GM12878 (cell line): ENCODE results near the gene FAM98C. TPM values are rescaled to one million over a fixed set of nuclear protein-coding genes. Genes with fewer than 3 reads are reported as not detected.

Experiments
- CHD2 ChIP-seq: IDR thresholded peaks from 2 replicates; pipeline ENCODE4 v1.6.1; 2011; ENCODE audit warnings: low read depth, low read length, improper control_type of control experiment, borderline replicate concordance
- DPF2 ChIP-seq: fragments of 450-650 bp; IDR thresholded peaks from 2 replicates; pipeline ENCODE4 v1.6.1; 2017; ENCODE audit warnings: mild to moderate bottlenecking
- HCFC1 ChIP-seq: fragments of 150-350 bp; IDR thresholded peaks from 2 replicates; pipeline ENCODE4 v1.6.1; 2014; ENCODE audit warnings: low read length
- IKZF2 ChIP-seq, 2 experiments: fragments of 450-650 bp; IDR thresholded peaks; 2 replicates each; pipeline ENCODE4 v1.6.1; 2017; ENCODE audit warnings: mild to moderate bottlenecking in 2 of 2, moderate library complexity in 2 of 2
- RAD21 ChIP-seq: IDR thresholded peaks from 2 replicates; pipeline ENCODE4 v1.6.1; 2011; ENCODE audit warnings: mild to moderate bottlenecking, low read depth, low read length, moderate library complexity; ENCODE audit not compliant: insufficient read depth
- SRF ChIP-seq, 2 experiments: IDR thresholded peaks; 2 replicates each; pipeline ENCODE4 v1.6.1; 2011; ENCODE audit warnings: low read depth in 2 of 2, low read length in 2 of 2, mild to moderate bottlenecking in 1 of 2, moderate library complexity in 1 of 2
- TARDBP ChIP-seq: IDR thresholded peaks from 2 replicates; pipeline ENCODE4 v1.6.1; 2016; ENCODE audit warnings: borderline replicate concordance
- YBX1 ChIP-seq: fragments of 450-650 bp; IDR thresholded peaks from 2 replicates; pipeline ENCODE4 v1.6.1; 2016; ENCODE audit warnings: antibody characterized with exemption
- polyA plus RNA-seq, 11 experiments: library from polyadenylated mRNA; depleted of rRNA in 4 of 11; unstranded in 6 of 11; stranded (reverse) in 5 of 11; fragments of >200 nt; fragmentation: Nextera tagmentation in 4 of 11; fragmentation: Illumina TruSeq in 1 of 11; extraction: Ambion mirVana in 4 of 11; extraction: Trizol in 1 of 11; gene quantifications; 1 replicate in 1 of 11; 2 replicates in 10 of 11; pipeline versions ENCODE4 v1.2.1 to v1.2.3, GENCODE V29; 2011 to 2016; ENCODE audit warnings: inconsistent platforms in 2 of 11, missing spikeins in 2 of 11, low read depth in 1 of 11
- total RNA-seq, 4 experiments: library from RNA; depleted of rRNA in 3 of 4; stranded (reverse); fragments of >200 nt in 3 of 4; fragmentation: Illumina TruSeq in 1 of 4; extraction: Trizol in 1 of 4; gene quantifications; 2 replicates each; pipeline versions ENCODE4 v1.2.1 to v1.2.3, GENCODE V29; 2013 to 2021
- TF ChIP-seq, protein P1 (sequence below): fragments of 450-650 bp; IDR thresholded peaks from 2 replicates; pipeline ENCODE4 v1.6.1; 2017; ENCODE audit warnings: borderline replicate concordance
- TF ChIP-seq, protein P2 (sequence below): fragments of 450-650 bp; IDR thresholded peaks from 2 replicates; pipeline ENCODE4 v1.6.1; 2017; ENCODE audit warnings: mild to moderate bottlenecking

Gene FAM98C
- total and polyA plus RNA-seq, 10 of the 15 experiments (the other 5 are each of a cell fraction or from before 2014, with no cell fraction given): 1.4 to 17.2 (median 9.5) TPM

DNA sequence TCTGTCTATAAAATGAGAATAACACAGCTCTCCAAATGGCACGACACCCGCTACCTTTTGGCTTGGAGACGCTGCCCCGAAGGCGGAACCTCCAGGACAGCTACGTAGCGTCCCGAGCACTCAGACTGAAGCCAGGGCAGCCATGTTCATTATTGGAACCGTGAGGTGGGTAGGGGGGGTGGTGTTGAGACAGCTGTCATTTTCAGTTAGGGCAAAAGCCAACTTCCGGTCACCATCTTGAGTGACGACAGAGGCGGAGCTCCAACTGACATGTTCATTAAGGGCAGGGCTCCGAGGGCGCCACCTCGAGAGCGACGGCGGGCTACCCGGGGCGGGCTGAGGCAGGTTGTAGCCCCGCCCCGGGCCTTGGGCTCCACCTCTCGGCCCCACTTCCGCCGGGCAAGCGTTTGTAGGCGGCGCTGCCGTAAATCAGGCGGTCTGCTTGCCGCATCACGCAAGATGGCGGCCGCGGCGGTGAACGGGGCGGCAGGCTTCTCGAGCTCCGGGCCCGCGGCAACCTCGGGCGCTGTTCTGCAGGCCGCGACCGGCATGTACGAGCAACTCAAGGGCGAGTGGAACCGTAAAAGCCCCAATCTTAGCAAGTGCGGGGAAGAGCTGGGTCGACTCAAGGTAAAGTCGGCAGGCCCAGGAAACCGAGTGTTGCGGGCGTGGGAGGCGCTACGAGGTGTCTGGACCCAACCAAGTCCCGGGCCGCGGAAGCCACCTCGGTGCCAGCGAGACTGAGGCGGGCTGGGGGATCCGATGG lies 28.4 kb upstream of the FAM98C start, which contains the start of gene PSMD8 (continued):
- TF ChIP-seq, protein P1, sequence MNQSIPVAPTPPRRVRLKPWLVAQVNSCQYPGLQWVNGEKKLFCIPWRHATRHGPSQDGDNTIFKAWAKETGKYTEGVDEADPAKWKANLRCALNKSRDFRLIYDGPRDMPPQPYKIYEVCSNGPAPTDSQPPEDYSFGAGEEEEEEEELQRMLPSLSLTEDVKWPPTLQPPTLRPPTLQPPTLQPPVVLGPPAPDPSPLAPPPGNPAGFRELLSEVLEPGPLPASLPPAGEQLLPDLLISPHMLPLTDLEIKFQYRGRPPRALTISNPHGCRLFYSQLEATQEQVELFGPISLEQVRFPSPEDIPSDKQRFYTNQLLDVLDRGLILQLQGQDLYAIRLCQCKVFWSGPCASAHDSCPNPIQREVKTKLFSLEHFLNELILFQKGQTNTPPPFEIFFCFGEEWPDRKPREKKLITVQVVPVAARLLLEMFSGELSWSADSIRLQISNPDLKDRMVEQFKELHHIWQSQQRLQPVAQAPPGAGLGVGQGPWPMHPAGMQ: no peak
- TF ChIP-seq SRF (IDR thresholded peaks at IDR 0.05; ENCODE audit: low read depth in 2 of 2, low read length in 2 of 2): 0 out of 4 replicates have a peak, but pooled peaks of 1 of the 2 experiments have one; percentile 11
- peak; percentile 69; the same call in 1 of the 2 replicates for TF ChIP-seq DPF2
- TF ChIP-seq HCFC1: peak; percentile 85
- TF ChIP-seq, protein P2, sequence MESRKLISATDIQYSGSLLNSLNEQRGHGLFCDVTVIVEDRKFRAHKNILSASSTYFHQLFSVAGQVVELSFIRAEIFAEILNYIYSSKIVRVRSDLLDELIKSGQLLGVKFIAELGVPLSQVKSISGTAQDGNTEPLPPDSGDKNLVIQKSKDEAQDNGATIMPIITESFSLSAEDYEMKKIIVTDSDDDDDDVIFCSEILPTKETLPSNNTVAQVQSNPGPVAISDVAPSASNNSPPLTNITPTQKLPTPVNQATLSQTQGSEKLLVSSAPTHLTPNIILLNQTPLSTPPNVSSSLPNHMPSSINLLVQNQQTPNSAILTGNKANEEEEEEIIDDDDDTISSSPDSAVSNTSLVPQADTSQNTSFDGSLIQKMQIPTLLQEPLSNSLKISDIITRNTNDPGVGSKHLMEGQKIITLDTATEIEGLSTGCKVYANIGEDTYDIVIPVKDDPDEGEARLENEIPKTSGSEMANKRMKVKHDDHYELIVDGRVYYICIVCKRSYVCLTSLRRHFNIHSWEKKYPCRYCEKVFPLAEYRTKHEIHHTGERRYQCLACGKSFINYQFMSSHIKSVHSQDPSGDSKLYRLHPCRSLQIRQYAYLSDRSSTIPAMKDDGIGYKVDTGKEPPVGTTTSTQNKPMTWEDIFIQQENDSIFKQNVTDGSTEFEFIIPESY: no peak
- TF ChIP-seq YBX1: no peak
- no peak; the same call in 1 of the 2 replicates for TF ChIP-seq TARDBP
- 0 out of 4 replicates have a peak, but pooled peaks of 1 of the 2 experiments have one; percentile 1 for TF ChIP-seq IKZF2 (IDR thresholded peaks at IDR 0.05)
- TF ChIP-seq RAD21: no peak
- TF ChIP-seq CHD2: peak; percentile 79
